ENCODE measurements around the gene DENND2C.

The DENND2C gene

DNA sequence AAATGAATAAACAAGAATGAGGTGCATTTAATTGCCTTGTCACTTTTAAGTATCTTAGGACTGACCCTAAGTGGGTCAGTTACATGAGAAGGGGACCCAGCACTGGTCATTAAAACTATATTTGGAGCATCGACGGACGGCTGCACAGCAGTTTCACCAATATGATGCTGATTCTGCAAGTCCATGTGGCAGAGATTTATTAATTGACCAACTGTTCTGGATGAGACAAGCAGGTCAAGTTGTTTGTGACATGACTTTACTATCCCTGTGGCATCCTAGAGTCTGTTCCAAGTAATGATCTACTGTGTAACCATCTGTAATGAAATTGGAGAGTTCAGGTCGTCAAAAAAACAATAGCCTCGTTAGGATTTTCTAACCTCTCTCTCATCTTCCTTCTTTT, 16.0 kb upstream of the DENND2C start:
- no peaks in the 10 kb centered on the region for H4K20me1 ChIP-seq (ENCODE audit: insufficient read depth)
- TF ChIP-seq, protein P1, sequence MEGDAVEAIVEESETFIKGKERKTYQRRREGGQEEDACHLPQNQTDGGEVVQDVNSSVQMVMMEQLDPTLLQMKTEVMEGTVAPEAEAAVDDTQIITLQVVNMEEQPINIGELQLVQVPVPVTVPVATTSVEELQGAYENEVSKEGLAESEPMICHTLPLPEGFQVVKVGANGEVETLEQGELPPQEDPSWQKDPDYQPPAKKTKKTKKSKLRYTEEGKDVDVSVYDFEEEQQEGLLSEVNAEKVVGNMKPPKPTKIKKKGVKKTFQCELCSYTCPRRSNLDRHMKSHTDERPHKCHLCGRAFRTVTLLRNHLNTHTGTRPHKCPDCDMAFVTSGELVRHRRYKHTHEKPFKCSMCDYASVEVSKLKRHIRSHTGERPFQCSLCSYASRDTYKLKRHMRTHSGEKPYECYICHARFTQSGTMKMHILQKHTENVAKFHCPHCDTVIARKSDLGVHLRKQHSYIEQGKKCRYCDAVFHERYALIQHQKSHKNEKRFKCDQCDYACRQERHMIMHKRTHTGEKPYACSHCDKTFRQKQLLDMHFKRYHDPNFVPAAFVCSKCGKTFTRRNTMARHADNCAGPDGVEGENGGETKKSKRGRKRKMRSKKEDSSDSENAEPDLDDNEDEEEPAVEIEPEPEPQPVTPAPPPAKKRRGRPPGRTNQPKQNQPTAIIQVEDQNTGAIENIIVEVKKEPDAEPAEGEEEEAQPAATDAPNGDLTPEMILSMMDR (conservative IDR thresholded peaks at IDR 0.05; ENCODE audit: low read depth, low read length): no peak

GRCh38 chr1:114677691-114678090, 7.8 kb upstream of the DENND2C start:
- TF ChIP-seq, protein P1 (conservative IDR thresholded peaks at IDR 0.05; ENCODE audit: low read depth, low read length): no peak
- no peak overlapping the region for H3K27ac ChIP-seq
- H3K9ac ChIP-seq: no peak overlapping the region
- no peaks in the 10 kb centered on the region for H3K36me3 ChIP-seq (ENCODE audit: insufficient read depth)
- H3K4me1 ChIP-seq (ENCODE audit: low read depth, poor library complexity, severe bottlenecking): no peaks in the 10 kb centered on the region
- H3K27me3 ChIP-seq (ENCODE audit: insufficient read depth, low read depth): no peaks in the 10 kb centered on the region
- no peaks in the 10 kb centered on the region for H3K79me2 ChIP-seq (ENCODE audit: insufficient read depth, low read depth)
- no peak overlapping the region for H3K4me2 ChIP-seq
- H3K4me3 ChIP-seq (IDR thresholded peaks at IDR 0.05; ENCODE audit: insufficient read depth, low read depth, low read length): no peak overlapping the region
- no peak overlapping the region for H2AFZ ChIP-seq (ENCODE audit: low read depth)
- no peaks in the 10 kb centered on the region for H4K20me1 ChIP-seq (ENCODE audit: insufficient read depth)

More for the DNA sequence above, 16.0 kb upstream of the DENND2C start:
- Histone ChIP-seq H2AFZ (ENCODE audit: low read depth) (no peak overlapping the region), H3K27me3 (ENCODE audit: insufficient read depth, low read depth) (no peaks in the 10 kb centered on the region), H3K79me2 (ENCODE audit: insufficient read depth, low read depth) (no peaks in the 10 kb centered on the region), H3K4me2 (no peak overlapping the region), H3K27ac (no peak overlapping the region), H3K9ac (no peak overlapping the region), H3K4me1 (ENCODE audit: low read depth, poor library complexity, severe bottlenecking) (peaks cover 13% of the 10 kb centered on the region), H3K4me3 (IDR thresholded peaks at IDR 0.05; ENCODE audit: insufficient read depth, low read depth, low read length) (no peak overlapping the region), H3K36me3 (ENCODE audit: insufficient read depth) (no peaks in the 10 kb centered on the region)

- H3K4me2 ChIP-seq: no peak overlapping the region
- TF ChIP-seq, protein P1 (conservative IDR thresholded peaks at IDR 0.05; ENCODE audit: low read depth, low read length): no peak
Observed at GRCh38 chr1:114676115-114676514, 6.3 kb upstream of the DENND2C start.

DNA sequence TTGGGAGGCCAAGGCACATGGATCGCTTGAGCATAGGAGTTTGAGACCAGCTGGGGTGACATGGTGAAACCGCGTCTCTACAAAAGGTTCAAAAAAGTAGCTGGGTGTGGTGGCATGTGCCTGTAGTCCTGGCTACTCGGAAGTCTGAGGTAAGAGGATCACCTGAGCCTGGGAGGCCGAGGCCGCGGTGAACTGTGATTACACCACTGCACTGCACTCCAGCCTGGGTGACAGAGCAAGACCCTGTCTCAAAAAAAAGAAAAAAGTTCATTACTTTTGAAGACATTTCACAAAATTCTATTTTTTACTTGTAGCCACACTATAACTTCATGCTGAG, 2.1 kb upstream of the DENND2C start:
- no peak overlapping the region for H3K4me3 ChIP-seq (IDR thresholded peaks at IDR 0.05; ENCODE audit: insufficient read depth, low read depth, low read length)
- no peak overlapping the region for H2AFZ ChIP-seq (ENCODE audit: low read depth)
- peaks cover 29% of the 10 kb centered on the region for H3K4me1 ChIP-seq (ENCODE audit: low read depth, poor library complexity, severe bottlenecking)
- H4K20me1 ChIP-seq (ENCODE audit: insufficient read depth): no peaks in the 10 kb centered on the region
- no peak overlapping the region for H3K4me2 ChIP-seq
- H3K27me3 ChIP-seq (ENCODE audit: insufficient read depth, low read depth): no peaks in the 10 kb centered on the region
- H3K36me3 ChIP-seq (ENCODE audit: insufficient read depth): no peaks in the 10 kb centered on the region
- H3K27ac ChIP-seq: no peak overlapping the region
- TF ChIP-seq, protein P1 (conservative IDR thresholded peaks at IDR 0.05; ENCODE audit: low read depth, low read length): no peak
- H3K79me2 ChIP-seq (ENCODE audit: insufficient read depth, low read depth): peaks cover 20% of the 10 kb centered on the region; the same call in 1 of the 2 replicates
- H3K9ac ChIP-seq: no peak overlapping the region

More at GRCh38 chr1:114676115-114676514, 6.3 kb upstream of the DENND2C start:
- Histone ChIP-seq H3K79me2 (ENCODE audit: insufficient read depth, low read depth) (no peaks in the 10 kb centered on the region), H3K27me3 (ENCODE audit: insufficient read depth, low read depth) (no peaks in the 10 kb centered on the region), H3K36me3 (ENCODE audit: insufficient read depth) (no peaks in the 10 kb centered on the region), H3K27ac (no peak overlapping the region), H3K9ac (no peak overlapping the region), H4K20me1 (ENCODE audit: insufficient read depth) (no peaks in the 10 kb centered on the region), H2AFZ (ENCODE audit: low read depth) (no peak overlapping the region), H3K4me1 (ENCODE audit: low read depth, poor library complexity, severe bottlenecking) (peaks cover 6% of the 10 kb centered on the region), H3K4me3 (IDR thresholded peaks at IDR 0.05; ENCODE audit: insufficient read depth, low read depth, low read length) (no peak overlapping the region)

All from KMS-11 (cell line).